Activated T-cell treated with anti-CD3 and anti-CD28 coated beads, Interleukin-2, amount 50 U/mL, for 72 hours (primary cell): ENCODE results near the gene TCEA2. TPM values are rescaled to one million over a fixed set of nuclear protein-coding genes. Genes with fewer than 3 reads are reported as not detected.

Source experiments
- ATAC-seq, 2 donors: fragments of 150-1000 bp; cut with Tn5 transposase; replicated peaks in 1 of 2; 2 replicates each; pipeline ENCODE4 v1.10.0; 2021; ENCODE audit warnings: moderate library complexity in 2 of 2, mild to moderate bottlenecking in 1 of 2
- DNase-seq, 2 donors: peaks; one replicate each; pipeline ENCODE4 v3.0.0; 2021 to 2022; ENCODE audit warnings: mixed read lengths in 1 of 2
- H3K27ac Mint-ChIP-seq: one replicate; pipeline ENCODE4 v1.8.0; 2022; ENCODE audit warnings: mild to moderate bottlenecking, moderate library complexity, mixed read lengths
- H3K27me3 Mint-ChIP-seq: one replicate; pipeline ENCODE4 v1.8.0; 2022; ENCODE audit warnings: low read depth, mixed read lengths
- H3K36me3 Mint-ChIP-seq, 2 donors: one replicate each; pipeline ENCODE4 v1.8.0; 2022; ENCODE audit warnings: mixed read lengths in 2 of 2, mild to moderate bottlenecking in 1 of 2; ENCODE audit not compliant: insufficient read depth in 2 of 2
- H3K4me1 Mint-ChIP-seq: one replicate; pipeline ENCODE4 v1.8.0; 2022; ENCODE audit warnings: low read depth, mixed read lengths
- H3K4me3 Mint-ChIP-seq, 2 donors: one replicate each; pipeline ENCODE4 v1.8.0; 2022; ENCODE audit warnings: mild to moderate bottlenecking in 2 of 2, mixed read lengths in 2 of 2, moderate library complexity in 2 of 2
- H3K9me3 Mint-ChIP-seq, 2 donors: one replicate each; pipeline ENCODE4 v1.8.0; 2022; ENCODE audit warnings: mixed read lengths in 2 of 2
- total RNA-seq, 2 donors: library from RNA; stranded (reverse); gene quantifications; one replicate each; pipeline ENCODE4 v1.2.3, GENCODE V29; 2022

Gene TCEA2
- 10 to 100 TPM; 55.5 to 61.6 TPM for total RNA-seq

GRCh38 chr20:64062596-64063388 lies at the start of gene TCEA2:
Gene TCEA2 (plus strand): TSS chr20:64063198. CDS start chr20:64063313, 115 bp downstream.
- Mint-ChIP-seq H3K4me1 (peaks cover 65% of the 10 kb centered on the region), H3K36me3 (no peaks in the 10 kb centered on the region), H3K27me3 (no peaks in the 10 kb centered on the region), H3K9me3 (no peaks in the 10 kb centered on the region), H3K4me3 (peak within 1 kb of the TSS; percentile 84 to 95), H3K27ac (peak within 1 kb of the TSS; percentile 3)
- ATAC-seq (peak; percentile 86 to 87), DNase-seq (peak; percentile 95 to 97)

GRCh38 chr20:64015635-64016034 lies 47.4 kb upstream of the TCEA2 start:
- Mint-ChIP-seq H3K27me3 (no peaks in the 10 kb centered on the region), H3K36me3 (peaks cover 14 to 49% of the 10 kb centered on the region in 2 donors), H3K9me3 (no peaks in the 10 kb centered on the region), H3K4me1 (peaks cover 36% of the 10 kb centered on the region), H3K27ac (peak overlapping the region; percentile 22), H3K4me3 (no peak overlapping the region)
- ATAC-seq (no peak), DNase-seq (no peak)

GRCh38 chr20:64021124-64021975 lies 41.6 kb upstream of the TCEA2 start:
- peaks cover 15% of the 10 kb centered on the region for H3K4me1 Mint-ChIP-seq
- H3K4me3 Mint-ChIP-seq: no peak overlapping the region
- H3K36me3 Mint-ChIP-seq: peaks cover 17 to 26% of the 10 kb centered on the region in 2 donors
- ATAC-seq: no peak
- H3K27ac Mint-ChIP-seq: no peak overlapping the region
- H3K27me3 Mint-ChIP-seq: no peaks in the 10 kb centered on the region
- no peak for DNase-seq
- no peaks in the 10 kb centered on the region for H3K9me3 Mint-ChIP-seq

GRCh38 chr20:64022671-64023360 lies 40.2 kb upstream of the TCEA2 start:
- no peak overlapping the region for H3K27ac Mint-ChIP-seq
- H3K27me3 Mint-ChIP-seq: no peaks in the 10 kb centered on the region
- DNase-seq (no peak), ATAC-seq (no peak)
- H3K4me3 Mint-ChIP-seq: no peak overlapping the region
- peaks cover 10% of the 10 kb centered on the region for H3K4me1 Mint-ChIP-seq
- no peaks in the 10 kb centered on the region for H3K9me3 Mint-ChIP-seq
- peaks cover 19 to 20% of the 10 kb centered on the region in 2 donors for H3K36me3 Mint-ChIP-seq

GRCh38 chr20:64023361-64024140 lies 39.4 kb upstream of the TCEA2 start:
- ATAC-seq (no peak), DNase-seq (no peak)
- no peaks in the 10 kb centered on the region for H3K27me3 Mint-ChIP-seq
- no peaks in the 10 kb centered on the region for H3K9me3 Mint-ChIP-seq
- no peak overlapping the region for H3K27ac Mint-ChIP-seq
- H3K4me3 Mint-ChIP-seq: no peak overlapping the region
- H3K36me3 Mint-ChIP-seq: peaks cover 18 to 22% of the 10 kb centered on the region in 2 donors
- peaks cover 10% of the 10 kb centered on the region for H3K4me1 Mint-ChIP-seq

- ATAC-seq: no peak
- no peaks in the 10 kb centered on the region for H3K9me3 Mint-ChIP-seq
- no peak for DNase-seq
- peaks cover 15 to 21% of the 10 kb centered on the region in 2 donors for H3K36me3 Mint-ChIP-seq
- H3K4me1 Mint-ChIP-seq: peaks cover 10% of the 10 kb centered on the region
- no peak overlapping the region for H3K27ac Mint-ChIP-seq
- H3K27me3 Mint-ChIP-seq: no peaks in the 10 kb centered on the region
- H3K4me3 Mint-ChIP-seq: no peak overlapping the region
These were observed 38.6 kb upstream of the TCEA2 start for GRCh38 chr20:64024141-64024990.

GRCh38 chr20:64025101-64025825 lies 37.7 kb upstream of the TCEA2 start:
- H3K4me3 Mint-ChIP-seq: no peak overlapping the region
- no peaks in the 10 kb centered on the region for H3K9me3 Mint-ChIP-seq
- no peak for ATAC-seq
- peaks cover 11 to 22% of the 10 kb centered on the region in 2 donors for H3K36me3 Mint-ChIP-seq
- DNase-seq: no peak
- H3K27ac Mint-ChIP-seq: no peak overlapping the region
- H3K27me3 Mint-ChIP-seq: no peaks in the 10 kb centered on the region
- H3K4me1 Mint-ChIP-seq: peaks cover 4% of the 10 kb centered on the region

- Mint-ChIP-seq H3K27me3 (no peaks in the 10 kb centered on the region), H3K4me1 (peaks cover 4% of the 10 kb centered on the region), H3K36me3 (peaks cover 11 to 22% of the 10 kb centered on the region in 2 donors), H3K9me3 (no peaks in the 10 kb centered on the region), H3K27ac (no peak overlapping the region), H3K4me3 (no peak overlapping the region)
- no peak for DNase-seq
- ATAC-seq: no peak
These were observed 37.1 kb upstream of the TCEA2 start for GRCh38 chr20:64025826-64026412.

- H3K9me3 Mint-ChIP-seq: no peaks in the 10 kb centered on the region
- no peak for DNase-seq
- ATAC-seq: no peak
- peaks cover 4% of the 10 kb centered on the region for H3K4me1 Mint-ChIP-seq
- H3K36me3 Mint-ChIP-seq: peaks cover 5 to 21% of the 10 kb centered on the region in 2 donors
- H3K27me3 Mint-ChIP-seq: no peaks in the 10 kb centered on the region
- no peak overlapping the region for H3K4me3 Mint-ChIP-seq
- no peak overlapping the region for H3K27ac Mint-ChIP-seq
These were observed 34.9 kb upstream of the TCEA2 start for GRCh38 chr20:64027981-64028685.

- Mint-ChIP-seq H3K27ac (no peak overlapping the region), H3K4me1 (peaks cover 15% of the 10 kb centered on the region), H3K4me3 (no peak overlapping the region), H3K36me3 (peaks cover 5 to 19% of the 10 kb centered on the region in 2 donors), H3K27me3 (no peaks in the 10 kb centered on the region), H3K9me3 (no peaks in the 10 kb centered on the region)
- ATAC-seq (no peak), DNase-seq (no peak)
These were observed 33.5 kb upstream of the TCEA2 start for GRCh38 chr20:64029293-64030117.
